ENCODE data around the gene SLF2.

Gene SLF2

DNA sequence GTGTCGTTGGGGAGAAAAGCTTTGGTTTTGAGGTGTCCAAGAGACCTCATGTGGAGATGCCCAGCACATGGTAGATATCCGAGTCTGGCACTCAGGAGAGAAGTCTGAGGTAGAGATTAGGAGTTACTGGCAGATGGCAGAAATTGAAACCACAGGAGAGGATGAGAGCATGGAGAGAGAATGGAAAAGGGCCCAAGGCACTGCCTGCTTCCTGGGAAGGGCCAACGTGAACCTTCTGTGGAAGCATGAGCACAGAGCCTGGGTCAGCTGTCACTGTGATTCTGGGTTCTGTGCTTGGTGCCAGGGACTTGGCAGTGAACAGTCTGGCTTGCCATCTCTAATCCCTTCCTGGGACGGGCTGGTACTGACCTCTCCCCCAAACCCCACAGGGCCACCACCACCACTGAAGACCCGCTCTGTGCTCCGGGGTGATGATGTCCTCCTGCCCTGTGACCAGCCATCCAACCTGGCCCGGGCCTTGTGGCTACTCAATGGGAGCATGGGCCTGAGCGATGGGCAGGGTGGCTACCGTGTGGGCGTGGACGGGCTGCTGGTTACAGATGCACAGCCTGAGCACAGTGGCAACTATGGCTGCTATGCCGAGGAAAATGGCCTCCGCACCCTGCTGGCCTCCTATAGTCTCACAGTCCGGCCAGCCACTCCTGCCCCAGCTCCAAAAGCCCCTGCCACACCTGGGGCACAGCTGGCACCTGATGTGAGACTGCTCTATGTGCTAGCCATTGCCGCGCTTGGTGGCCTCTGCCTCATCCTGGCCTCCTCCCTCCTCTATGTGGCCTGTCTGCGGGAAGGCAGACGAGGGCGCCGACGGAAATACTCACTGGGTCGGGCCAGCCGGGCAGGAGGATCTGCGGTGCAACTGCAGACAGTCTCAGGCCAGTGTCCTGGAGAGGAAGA lies 70.4 kb downstream of the SLF2 start:
- no peak for DNase-seq

DNA sequence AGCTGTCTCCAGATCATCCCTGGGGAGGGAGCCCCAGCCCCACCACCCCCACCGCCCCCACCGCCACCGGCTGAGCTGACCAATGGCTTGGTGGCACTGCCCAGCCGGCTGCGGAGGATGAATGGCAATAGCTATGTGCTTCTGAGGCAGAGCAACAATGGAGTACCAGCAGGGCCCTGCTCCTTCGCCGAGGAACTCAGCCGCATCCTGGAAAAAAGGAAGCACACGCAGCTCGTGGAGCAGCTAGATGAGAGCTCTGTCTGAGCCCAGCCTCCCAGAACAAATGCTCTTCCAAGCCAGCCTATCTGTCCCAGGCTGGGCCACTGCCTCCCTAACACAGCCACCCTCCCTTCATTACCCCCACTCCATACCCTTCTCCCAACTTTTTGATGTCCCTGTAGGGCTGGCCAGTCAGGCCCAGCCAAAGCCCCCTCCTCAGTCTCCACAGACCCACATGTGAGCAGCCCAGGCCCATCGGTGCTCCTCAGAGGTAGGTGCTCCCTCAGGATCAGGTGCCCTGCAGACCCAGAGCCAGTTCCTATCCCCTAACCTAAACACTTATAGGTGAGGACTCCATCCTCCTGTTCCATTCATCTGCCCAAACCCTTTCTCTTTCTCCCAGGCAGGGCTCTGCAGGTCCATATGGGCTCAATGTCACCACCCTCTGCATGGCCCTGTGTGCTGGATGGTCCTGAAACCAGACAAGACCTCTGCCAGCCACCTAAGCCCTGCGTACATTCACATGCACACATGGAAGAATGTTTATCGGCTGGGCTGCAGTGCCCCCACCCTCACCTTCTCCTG lies 71.3 kb downstream of the SLF2 start:
- no peak for DNase-seq

DNA sequence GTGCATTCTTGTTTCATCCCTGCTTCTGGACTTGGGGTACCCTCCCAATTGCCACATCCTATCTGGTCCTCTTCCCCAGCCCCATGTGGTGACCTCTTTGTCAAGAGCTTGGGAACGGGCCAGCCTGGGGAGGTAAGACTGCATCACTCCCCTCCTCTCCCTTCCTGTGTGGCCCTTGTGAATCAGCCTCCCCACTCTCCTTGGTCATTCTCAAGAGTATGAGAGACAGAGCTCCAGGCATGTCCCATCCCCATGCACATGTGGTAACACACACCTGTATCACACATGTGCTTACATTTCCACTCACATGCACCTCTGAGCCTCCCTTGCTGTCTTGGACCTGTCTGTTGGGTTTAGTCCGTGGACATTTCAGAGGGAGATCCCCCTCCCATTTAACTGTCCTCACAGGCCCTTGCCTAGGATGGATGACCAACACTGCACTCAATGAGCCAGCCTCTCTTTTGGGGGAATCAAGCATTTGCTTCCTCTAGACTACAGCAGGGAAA lies 72.0 kb downstream of the SLF2 start:
- DNase-seq: no peak

DNA sequence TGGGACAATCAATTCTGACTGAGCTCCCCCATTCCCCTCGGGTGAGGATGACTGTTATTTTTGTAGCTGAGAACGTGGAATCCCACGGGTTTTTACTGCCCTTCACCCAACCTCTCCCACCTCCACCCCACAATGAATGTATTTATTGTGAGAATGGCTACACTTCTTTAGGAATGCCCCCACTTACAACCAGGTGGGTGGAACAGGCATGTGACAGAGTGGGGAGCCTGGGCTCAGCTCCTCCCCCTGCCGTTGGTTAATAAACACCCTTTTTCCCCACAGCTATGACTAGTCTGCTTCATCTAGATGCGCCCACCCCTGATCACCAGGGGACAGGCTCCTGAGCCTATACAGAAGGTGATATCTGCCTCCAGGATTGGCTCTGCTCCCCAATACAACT lies 72.6 kb downstream of the SLF2 start:
- no peak for DNase-seq

DNA sequence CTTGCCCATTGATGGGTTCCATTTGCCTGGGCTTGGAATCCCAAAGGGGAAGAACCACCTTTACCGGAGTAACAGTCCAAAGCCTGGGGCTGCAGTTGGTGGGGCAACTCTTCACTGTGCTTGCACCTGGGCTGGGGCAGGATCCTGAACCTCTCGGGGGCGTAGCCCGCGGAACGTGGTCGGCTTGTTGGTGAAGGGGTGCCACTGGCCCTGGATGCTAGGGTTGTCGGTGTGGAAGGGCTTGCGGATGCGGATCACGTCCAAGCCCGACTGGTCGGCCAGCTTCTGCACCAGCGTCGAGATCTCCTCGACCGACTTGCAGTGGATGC lies 73.8 kb downstream of the SLF2 start:
- no peak for DNase-seq

DNA sequence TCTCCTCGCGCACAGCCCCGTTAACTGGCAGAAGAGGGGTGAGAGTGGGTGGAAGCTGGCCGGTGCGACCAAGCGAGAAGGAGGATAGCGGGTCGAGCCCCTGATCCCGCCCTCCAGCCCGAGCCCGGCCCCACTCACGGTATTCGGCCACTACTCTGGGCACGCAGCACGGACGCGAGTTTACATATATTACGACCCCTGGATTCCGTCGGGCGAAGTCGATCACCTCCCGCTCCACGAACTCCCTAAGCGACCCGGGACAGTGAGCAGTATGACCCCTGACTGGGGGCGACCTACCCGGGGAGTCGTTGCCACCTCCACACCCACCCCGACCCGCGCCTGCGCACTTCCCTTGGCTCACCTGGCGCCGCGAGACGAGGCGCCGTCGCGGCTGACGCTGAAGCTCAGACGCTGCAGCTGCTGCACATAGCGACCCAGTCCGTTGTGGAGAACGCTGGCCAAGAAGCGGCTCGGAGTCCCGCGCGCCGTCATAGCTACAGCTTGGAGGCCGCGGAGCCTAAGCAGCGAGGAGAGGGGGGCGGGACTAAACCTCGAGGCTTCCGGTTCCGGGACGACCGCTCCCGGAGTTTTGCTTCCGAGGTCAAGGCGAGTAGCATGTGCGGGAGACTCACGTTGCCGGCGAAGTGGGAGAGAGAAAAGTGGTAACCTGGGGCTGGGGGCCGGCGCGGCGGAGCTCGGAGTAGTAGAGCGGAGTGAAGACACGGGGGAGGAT lies 74.4 kb downstream of the SLF2 start, which contains the start of the genes MRPL43 and TWNK:
Gene MRPL43, minus strand, starts transcription at position 546 of the 733 bp plus-strand sequence. Its CDS starts 54 bp downstream, at position 492.
Gene TWNK, plus strand, starts transcription at position 592 of the 733 bp plus-strand sequence. CDS start 668 bp downstream, outside the sequence.
- peak; percentile 43 for DNase-seq

DNA sequence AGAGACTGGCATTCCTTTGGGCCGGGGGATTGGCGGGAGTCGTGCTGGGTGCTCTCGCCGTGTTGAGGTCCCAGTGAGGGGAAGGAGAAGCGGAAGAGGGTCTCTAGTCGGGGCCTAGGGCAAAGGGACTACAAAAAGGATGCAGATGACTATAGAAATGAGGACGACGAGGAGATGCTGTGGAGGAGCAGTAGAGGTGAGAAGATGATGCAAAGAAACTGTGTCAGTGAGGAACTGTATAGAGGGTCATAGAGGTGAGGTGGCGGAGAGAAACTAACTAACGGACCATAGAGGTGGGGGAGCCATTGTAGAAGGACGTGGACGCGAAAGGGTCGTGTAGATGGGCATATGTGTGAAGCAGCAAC lies 74.9 kb downstream of the SLF2 start:
- no peak for DNase-seq

DNA sequence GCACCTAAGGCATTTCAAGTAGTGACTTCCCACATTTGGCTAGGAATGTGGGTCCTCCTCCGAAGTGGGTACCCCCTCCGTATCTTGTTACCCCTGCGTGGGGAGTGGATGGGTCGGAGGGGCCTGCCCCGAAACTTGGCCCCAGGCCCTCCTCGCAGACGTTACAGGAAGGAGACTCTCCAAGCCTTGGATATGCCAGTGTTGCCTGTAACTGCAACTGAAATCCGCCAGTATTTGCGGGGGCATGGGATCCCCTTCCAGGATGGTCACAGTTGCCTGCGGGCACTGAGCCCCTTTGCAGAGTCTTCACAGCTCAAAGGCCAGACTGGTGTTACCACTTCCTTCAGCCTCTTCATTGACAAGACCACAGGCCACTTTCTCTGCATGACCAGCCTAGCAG lies 75.4 kb downstream of the SLF2 start:
- no peak for DNase-seq

DNA sequence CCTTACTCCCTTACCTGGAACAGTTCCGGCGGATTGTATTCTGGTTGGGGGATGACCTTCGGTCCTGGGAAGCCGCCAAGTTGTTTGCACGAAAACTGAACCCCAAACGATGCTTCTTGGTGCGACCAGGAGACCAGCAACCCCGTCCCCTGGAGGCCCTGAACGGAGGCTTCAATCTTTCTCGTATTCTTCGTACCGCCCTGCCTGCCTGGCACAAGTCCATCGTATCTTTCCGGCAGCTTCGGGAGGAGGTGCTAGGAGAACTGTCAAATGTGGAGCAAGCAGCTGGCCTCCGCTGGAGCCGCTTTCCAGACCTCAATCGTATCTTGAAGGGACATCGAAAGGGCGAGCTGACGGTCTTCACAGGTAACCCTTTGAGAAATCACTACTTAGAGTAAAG lies 76.3 kb downstream of the SLF2 start:
- DNase-seq: no peak

DNA sequence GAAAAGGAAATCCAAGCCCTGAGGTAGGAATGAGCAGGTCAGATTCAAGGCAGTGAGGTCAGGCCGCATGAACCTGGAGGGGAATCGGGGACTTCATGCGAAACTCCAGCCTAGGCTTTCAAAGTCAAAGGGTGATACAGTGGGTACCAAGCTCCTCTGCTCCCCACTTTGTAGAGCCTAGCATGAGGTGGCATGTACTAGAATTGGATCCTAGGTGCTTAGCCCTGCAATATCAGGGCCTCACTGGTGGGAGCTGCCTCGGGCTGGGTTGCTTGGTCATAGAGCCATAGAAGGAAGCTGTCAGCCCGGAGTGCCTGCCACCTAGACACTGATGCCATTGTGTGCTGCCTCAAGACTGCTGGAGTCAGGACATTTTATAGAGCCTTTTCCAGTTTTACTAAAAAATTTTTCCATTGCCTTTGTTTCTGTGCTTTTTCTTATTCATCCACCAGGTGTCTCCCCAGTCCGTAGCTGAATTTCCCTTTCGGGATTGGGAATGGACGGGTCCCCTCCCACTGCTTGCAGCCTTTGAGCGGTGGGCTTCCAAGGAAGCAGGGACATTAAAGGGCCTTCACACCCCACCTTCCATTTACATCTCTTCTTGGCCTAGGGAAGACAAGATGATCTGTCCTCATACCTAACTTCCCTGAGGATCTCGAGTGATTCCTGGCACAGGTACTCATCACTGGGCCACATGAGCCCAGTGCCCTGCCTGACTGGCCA lies 81.4 kb downstream of the SLF2 start:
- no peak for DNase-seq

DNA sequence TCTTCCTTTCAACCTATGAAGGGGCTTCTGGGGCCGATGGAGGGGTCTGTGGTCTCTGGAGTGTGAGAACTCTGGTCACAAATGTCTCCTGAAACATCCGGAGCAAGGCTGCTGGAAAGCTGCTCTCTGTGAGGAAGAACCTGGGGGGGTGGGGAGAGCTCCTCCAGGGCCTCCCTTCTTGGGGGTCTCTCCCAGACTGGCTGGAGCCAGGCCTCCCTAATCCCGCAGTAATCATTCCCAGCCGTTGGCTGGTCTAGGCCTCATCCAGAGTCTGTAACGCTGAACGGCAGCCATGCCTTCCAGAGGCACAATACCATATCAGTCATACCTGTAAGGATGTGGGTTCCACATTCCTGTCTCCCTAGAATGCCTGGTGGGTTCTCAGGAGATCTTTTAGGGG lies 82.4 kb downstream of the SLF2 start:
- no peak for DNase-seq

DNA sequence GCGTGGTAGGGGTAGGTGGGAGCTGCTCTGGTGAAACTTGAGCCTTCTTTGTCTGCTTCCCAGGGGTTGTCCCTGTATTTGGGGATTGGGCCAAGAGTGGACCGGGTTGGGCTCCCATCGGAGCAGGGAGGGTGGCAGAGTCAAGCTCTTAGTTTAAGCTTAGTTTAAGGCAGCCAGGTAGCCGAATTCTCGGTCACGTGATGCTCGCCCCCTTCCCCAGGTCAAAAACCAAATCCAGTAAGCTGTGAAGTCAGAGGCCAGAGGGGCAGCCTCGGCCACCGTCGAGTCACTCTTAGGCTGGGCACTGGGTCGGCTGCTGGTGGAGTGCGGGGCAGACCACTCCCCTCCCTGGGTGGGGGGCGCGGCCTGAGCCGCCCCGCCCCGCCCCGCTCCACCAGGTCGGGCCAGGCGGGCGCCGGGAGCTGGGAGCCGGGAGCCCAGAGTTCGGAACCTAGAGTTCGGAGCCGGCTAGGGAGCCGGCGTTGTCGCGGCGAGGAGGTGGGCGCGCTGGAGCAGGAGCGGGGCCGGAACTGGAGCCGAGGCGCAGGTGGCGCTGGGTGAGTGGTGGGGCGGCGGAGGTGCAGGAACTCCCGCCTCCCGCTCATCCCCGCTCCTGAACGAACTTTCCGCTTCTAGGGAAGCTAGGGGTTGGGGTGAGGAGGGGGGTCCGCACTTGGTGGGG lies 84.1 kb downstream of the SLF2 start:
- DNase-seq: no peak

DNA sequence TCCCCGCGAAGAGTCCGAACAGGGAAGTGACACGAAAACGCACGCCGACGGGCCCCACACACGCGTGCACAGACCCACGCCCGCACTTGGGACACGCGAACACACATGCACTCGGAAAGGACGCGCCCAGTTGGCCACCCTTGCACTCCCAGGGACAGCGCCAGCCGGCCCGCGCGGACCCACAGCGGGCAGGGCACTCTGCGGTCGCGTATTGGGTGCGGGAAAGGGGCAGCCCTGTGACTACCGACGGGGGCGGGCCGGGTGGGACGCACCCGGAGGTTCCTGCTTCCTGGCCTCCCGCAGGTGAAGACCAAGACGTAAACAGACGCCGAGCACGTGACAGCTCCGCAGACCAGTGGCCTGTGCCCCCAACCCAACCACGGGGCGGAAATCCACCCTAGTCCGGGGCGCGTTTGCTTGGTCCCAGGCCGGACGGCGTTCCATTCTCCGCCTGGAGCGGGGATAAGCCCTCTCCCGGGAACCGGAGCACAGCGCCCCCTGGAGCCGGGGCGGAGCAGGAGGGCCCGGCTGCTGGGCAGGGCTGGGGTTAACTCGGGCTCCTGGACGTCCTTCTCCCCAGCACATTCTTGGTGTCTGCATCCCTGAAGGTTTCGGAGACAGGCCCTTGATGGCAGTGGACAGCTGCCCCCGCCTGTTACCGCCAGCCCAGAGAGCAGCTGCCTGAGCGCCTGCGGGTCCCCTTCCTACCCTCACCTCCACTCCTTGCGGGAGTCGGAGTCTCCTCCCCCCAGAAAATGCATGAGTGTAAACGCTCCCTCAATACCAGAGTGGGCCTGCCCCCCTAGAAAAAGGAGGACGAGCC lies 84.8 kb downstream of the SLF2 start:
- peak; percentile 30 for DNase-seq

DNA sequence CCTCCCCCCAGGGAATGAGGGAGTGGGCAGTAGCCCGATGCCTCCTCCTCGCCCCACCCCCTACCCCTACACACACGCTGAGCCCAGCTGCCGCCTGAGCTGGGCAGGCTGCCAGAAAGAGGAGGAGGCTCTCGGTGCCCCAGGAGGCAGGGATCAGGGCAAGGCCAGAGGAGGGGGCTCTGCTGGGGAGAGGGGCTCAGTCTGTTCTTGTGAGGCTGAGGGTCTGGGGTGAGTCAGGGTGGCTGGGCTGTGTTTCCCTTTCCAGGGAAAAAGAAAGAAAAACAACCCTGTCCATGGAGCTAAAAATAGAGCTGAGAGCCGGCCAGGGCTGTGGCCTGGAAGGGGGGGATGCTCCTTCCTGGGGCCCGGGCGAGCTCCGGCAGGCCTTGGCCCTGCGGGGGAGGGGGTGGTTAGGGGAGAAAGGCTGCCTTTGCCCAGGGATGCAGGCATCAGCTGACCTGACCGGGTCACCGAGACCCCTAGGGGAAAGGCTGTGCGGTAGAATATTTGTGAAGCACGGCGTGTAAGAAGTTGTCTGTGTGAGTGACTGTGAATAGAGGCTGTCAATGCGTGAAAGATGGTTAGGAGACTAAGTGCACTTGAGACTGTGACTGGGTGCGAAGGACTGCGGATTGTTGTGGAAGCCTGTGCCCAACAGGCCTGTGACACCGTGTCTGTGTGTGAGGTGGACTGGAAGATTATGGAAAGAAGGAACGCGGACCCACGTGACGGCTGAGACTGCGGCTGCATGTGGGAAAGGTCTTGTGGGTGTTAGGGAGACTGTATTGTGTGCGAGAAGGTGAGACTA lies 85.6 kb downstream of the SLF2 start:
- peak; percentile 65 for DNase-seq

DNA sequence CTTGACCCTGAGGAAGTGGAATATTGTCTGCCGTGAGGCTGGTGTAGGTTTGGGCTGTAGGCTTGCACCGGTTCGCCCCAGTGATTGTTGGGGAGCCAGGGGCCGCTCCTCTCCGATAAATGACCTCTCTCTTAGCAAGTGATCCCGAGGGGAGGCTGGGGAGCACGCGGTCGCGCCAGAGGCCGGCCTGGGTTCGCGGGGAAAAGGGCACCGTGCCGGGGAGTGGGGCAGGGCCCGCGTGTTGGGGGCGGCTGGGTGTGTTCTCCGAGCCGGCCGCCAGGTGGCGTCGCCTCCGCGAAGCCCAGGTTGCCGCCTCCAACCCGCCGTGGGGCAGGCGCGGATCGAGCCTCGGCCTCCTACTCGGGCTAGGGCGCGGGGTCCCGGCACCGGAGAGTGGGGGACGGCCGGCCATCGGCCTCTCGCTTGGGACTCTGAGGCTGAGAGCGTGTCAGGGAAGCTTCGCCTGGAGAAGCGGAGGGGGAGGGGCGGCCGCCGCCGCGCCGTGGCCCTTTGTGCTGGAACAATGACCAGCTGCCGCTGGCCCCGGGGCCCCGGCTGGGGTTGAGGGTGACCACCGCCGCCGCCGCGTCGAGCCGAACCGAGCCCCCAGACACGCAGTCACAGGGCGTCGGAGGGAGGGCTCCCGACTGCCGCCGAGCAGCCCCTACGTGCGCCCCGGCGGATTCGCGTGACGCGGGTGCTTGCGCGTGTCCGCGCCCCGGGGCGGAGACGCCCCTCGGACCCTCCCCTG lies 86.4 kb downstream of the SLF2 start:
- peak; percentile 27 for DNase-seq

DNA sequence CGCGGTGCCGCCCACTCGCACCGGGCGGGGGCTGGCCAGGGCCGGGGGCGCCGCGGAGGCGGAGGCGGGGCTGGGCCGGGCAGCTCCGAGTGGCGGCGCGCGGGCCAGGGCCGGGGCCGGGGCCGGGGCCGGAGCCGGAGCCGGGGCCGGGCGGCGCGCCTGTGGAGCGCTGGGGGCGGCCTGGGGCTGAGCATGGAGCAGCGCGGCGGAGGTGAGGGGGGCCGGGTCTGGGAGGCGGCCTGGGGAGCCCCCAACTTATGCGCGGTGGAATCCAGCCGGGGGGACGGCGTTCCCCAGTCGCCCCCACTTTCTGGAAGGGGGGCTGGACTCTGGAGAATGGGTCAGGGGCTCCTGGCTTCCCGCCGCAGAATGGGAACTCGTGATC lies 87.0 kb downstream of the SLF2 start, which contains the start of gene LZTS2:
Gene LZTS2, plus strand, starts transcription at position 67 of the 385 bp plus-strand sequence. CDS start 2,731 bp downstream, outside the sequence.
- no peak for DNase-seq

DNA sequence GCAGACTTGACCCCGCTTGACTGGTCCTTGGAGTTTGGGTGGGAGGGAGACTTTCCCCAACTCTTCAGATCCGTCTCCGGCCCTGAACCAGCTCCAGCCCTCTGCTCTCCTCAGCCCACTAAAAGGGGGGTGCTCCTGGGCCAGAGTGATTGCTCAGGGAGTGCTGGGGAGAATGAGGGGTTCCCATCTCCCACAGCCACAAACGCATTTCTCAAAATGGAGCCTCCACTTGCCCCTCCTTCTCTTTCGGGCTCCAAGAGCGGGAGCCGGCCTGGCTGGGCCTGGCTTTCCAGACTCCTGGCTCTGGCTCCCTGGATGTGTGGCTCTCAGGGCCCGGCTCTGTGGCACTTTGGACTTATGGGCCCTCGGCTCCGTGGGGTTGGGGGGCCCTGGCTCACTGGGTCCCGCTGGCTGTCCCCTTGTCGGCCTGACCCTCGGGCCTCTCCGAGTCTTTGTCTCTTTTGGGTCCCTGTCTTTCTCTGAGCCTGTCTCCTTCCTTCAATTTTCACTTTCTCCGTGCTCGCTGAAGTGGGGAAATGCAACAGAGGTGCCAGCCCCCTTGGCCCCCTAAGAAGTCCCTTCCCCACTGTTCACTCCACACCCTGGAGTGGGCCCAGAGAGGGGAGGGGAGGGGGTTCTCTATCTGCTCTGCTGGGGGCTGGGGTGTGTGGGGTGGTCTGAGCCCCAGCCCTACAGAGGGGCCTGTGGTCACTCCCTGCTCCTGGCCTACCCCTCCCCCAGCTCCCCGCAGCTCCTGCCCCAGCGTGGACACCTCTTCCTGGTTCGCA lies 87.6 kb downstream of the SLF2 start:
- DNase-seq: no peak

Data from NCI-H1694 treated with DMSO at 0.1 percent for 48 hours (cell line).